GM19467 (cell line): ENCODE measurements around the gene PANK4.

ENCODE experiments used
- ATAC-seq: cut with Tn5 transposase; IDR thresholded peaks from one replicate; pipeline ENCODE4 v1.9.1; 2021; ENCODE audit warnings: mild to moderate bottlenecking, moderate library complexity; ENCODE audit not compliant: unreplicated experiment

PANK4 gene

DNA sequence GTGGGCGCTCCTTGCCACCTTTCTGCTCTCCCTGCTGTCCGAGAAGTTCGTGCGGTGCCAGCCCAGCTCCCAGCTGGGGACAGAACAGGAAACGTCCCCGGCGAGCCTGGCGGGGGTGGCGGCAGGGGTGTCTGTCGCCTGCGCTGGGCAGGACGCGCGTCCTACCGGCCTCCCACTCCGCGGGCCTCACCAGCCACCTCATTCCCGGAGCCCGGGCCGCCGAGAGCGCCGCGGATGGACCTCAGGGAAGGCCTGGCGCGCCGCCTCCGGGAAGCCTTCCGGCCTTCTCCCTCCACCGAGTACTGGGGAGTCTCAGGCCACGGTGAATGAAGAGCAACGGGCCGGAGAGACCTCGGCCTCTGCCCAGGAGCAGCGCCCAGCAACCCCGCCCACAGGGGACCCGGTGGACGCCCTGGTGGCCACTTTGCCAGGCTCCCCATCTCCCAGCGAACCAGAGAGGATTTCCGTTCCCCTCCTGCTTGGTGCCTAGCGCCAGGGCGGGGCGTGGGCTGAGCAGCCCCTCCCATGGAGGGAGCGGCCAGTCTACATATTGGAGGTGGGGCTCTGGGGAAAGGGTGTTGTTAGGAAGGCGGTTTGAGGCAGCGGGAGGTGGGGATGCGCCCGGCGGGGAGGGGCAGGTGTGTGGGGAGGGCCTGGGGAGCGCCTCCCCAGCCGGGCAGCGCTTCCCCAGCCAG lies 20.3 kb upstream of the PANK4 start:
- peak; percentile 27 for ATAC-seq

- peak; percentile 32 for ATAC-seq
These were observed 19.5 kb upstream of the PANK4 start for GRCh38 chr1:2545754-2546514.

DNA sequence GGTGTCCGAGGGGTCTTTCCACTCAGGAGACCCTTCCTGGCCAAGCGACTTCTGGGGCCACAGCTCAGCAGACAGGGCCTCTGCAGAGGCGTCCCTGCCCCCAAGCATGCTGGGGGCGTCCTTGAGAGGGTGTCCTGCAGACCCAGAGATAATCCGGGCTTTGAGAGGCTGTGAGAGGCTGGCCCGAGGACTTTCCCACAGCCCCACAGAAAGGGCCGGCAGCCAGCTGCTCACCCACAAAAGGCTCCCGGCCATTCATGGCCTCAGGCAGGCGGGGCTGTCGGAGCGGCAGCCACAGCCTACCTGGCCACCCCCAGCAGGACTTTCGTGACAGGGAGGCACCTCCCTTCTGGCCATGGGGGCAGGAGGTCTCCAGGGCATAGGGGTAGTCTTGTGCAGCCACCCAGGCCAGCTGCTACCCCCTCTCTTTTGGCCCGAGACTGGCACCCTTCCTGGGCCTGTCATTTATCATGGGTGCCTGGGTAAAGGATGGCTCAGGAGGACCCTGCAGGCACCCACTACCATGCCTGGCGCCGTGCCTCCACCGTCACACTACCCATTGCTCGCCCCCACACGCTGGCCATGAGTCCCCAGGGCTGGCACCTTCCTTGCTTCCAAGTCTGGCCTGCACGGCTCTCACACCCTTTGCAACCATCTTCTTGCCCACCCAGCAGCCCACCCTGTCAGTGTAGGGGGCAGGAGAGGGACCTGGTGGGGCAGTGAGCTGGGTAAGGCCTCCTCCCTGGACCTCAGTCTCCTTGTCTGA lies 18.7 kb upstream of the PANK4 start:
- no peak for ATAC-seq

DNA sequence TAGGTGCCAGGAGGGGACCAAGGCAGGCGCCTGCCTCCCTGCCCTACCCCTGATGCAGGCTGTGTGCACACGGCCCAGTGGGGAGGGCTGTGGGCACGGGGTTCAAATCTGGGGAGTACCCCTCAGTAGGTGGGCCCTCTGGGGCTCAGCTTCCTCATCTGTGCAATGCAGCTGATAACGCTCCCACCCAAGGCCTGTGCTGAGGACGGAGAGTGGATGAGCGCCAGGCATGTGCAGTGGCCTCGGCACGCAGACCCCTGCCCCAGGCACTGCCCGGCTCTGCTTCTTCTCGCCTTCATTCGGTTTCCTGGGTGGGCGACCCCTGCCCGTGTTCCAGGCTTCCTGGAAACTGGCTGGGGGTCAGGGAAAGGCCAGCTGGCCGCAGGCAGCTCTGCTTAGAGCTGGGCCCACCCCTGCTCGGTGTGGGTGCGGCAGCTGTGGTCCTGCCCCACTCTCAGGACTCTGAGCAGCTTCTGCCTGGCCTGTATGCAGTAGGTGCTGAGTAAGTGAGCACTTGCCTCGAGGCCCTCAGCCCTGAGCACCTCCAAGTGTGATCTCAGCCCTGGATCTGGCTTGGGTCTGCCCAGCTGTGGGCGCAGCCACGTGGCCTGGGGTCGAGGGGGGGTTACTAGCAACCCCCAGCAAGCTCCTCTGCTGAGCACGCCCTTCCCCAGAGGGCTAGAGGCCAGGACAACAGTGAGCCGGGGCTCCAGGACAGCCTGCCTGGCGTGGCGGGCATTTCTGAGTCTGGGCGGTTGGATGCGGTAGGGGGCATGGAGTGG lies 17.9 kb upstream of the PANK4 start:
- ATAC-seq = no peak

GRCh38 chr1:2543543-2544092 lies 17.2 kb upstream of the PANK4 start:
- ATAC-seq = no peak

- no peak for ATAC-seq
These were observed 16.0 kb upstream of the PANK4 start for GRCh38 chr1:2542246-2542915.

DNA sequence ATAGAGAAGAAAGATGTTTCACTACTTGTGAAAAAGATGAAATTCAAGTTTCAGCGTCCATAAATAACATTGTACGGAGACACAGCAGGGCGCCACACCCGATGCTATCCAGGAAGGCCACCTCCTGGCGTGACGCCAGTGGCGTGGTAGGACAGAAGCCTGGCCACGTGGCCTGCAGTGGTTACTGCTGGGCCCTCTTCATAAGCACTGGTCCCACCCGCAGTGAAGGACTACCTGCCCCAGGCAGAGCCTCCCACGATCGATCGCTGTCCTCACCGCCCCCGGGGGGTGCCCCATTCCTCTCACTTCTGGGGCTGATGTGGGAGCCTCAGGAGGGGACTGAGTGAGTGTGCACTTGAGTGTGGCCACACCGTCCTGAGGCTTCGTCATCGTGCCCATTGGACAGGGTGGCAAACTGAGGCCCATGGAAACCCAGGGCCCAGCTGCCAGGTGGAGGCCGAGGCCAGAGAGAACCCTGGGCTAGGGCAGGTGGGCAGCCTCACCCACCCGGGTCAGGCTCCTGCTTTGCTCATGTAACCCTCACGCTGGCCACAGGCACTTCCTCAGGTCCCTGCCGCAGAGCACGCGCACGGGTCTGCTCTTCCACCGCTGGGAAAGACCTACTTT lies 15.3 kb upstream of the PANK4 start:
- no peak for ATAC-seq

- ATAC-seq = no peak
These were observed 14.6 kb upstream of the PANK4 start for GRCh38 chr1:2540816-2541492.

DNA sequence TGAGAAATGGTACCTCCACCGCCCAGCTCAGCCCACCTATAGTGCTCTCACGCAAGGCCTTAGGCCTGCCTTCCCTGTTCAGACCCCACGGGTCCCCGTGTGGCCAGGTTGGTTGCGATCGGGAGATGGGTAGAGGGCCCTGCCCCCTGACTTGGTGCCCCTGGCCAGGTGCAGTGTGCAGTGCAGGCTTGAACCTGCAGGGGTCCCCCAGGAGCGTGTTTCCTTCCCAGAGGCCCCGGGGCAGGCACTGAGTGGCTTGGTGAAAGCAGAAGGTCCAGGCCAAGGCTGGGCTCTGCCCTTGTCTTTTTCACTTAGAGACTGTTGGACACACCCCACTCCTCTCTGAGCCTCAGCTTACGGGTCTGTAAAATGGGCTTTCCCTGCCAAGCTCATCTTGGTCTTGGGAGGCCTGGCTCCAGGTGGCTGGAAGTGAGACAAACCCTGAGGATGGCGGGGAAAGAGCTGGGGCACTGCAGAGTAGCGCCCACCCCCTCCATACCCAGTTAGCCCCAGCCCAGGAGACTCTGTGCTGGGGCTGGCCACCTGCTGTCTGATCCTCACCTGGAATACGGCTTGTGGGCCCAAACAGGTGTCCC lies 13.0 kb upstream of the PANK4 start:
- no peak for ATAC-seq

- no peak for ATAC-seq
These were observed 12.5 kb upstream of the PANK4 start for GRCh38 chr1:2538872-2539271.

DNA sequence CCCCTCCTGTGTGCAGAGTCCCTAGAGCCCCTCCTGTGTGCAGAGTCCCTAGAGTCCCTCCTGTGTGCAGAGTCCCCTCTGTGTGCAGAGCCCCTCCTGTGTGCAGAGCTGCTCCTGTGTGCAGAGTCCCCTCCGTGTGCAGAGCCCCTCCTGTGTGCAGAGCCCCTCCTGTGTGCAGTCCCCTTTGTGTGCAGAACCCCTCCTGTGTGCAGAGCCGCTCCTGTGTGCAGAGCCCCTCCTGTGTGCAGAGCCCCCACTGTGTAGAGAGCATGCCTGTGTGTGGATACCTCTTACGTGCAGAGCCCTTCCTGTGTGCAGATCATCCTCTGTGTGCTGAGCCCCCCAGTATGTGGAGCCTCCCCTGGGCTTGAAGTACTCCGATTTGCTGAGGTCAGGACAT lies 12.0 kb upstream of the PANK4 start:
- no peak for ATAC-seq

GRCh38 chr1:2537784-2538115 lies 11.4 kb upstream of the PANK4 start:
- no peak for ATAC-seq

- ATAC-seq = no peak
These were observed 9.6 kb upstream of the PANK4 start for GRCh38 chr1:2535981-2536380.

DNA sequence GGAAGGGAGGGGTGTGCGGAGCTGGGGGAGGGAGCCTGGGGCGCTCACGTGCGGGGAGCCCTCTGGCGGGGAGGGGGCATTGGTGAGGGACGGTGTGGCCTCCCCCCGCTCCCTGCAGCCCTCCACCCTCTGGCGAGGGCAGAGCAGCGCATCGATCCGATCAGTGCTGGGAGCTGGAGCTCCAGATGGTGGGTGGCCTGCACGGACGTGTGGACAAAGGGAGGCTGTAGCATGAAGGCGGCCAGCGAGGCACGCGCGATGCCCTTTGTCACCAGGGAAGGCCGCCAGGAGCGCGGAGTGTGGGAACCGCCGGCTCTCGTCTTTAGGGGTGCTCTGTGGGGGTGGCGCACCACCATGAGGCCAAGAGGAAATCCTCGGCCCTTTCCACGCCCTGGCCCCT lies 9.1 kb upstream of the PANK4 start:
- ATAC-seq = no peak

GRCh38 chr1:2534687-2535441 lies 8.5 kb upstream of the PANK4 start:
- no peak for ATAC-seq

GRCh38 chr1:2534315-2534686 lies 7.9 kb upstream of the PANK4 start:
- no peak for ATAC-seq

GRCh38 chr1:2533365-2533764 lies 7.0 kb upstream of the PANK4 start:
- no peak for ATAC-seq

DNA sequence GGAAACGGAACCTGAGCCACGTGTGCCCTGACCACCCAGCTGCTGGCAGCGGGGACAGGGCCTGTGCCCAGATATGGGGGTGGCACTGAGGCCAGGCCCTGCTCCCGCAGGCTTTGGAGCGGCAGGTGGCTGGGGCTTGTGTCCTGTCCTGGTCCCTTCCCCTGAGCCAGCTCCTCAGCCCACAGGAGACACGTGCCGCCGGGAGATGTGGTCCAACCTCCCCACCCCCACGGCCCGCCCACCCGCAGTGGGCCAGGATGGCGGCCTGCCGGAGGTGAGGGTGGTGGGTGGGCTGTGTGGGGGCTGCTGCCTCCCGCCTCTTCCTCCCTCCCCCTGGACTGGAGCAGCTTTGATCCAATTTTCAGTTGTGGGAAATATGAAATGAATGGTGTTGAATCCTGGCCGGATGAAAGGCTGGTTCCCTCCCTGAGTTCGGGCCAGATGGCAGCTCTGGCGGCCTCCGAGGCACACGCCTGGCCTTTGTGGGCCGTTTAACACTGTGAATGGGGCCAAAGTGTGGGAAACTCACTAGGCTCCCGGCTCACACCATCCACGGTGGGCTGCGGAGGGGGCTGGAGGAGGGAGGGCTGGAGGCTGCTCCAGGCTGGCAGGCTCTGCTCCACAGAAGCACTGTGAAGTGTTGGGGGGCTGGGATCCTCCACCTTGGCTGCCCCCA lies 6.2 kb upstream of the PANK4 start:
- no peak for ATAC-seq
